WERI-Rb-1 (cell line): ENCODE measurements around the gene CMKLR1.

Experiments
- DNase-seq: peaks from one replicate; pipeline ENCODE4 v3.0.0-alpha.2; 2020
- H3K27ac ChIP-seq: fragments of 250-450 bp; sonication (Bioruptor Pico); 2 replicates; pipeline ENCODE4 v1.5.1; 2020; ENCODE audit warnings: mild to moderate bottlenecking, moderate library complexity
- H3K27me3 ChIP-seq: fragments of 250-450 bp; sonication (Bioruptor Pico); 2 replicates; pipeline ENCODE4 v1.5.1; 2021; ENCODE audit warnings: mild to moderate bottlenecking, low read depth, moderate library complexity; ENCODE audit not compliant: insufficient read depth, severe bottlenecking
- H3K36me3 ChIP-seq: fragments of 250-450 bp; sonication (Bioruptor Pico); 2 replicates; pipeline ENCODE4 v1.5.1; 2020; ENCODE audit warnings: mild to moderate bottlenecking, moderate library complexity
- H3K4me3 ChIP-seq: 2 replicates; pipeline ENCODE4 v1.5.1; 2011; ENCODE audit warnings: low read depth, mild to moderate bottlenecking, control low read depth, low read length
- H3K9me3 ChIP-seq: fragments of 250-450 bp; sonication (Bioruptor Pico); 2 replicates; pipeline ENCODE4 v1.5.1; 2021; ENCODE audit warnings: mild to moderate bottlenecking, moderate library complexity; ENCODE audit not compliant: severe bottlenecking
- TF ChIP-seq, protein P1 (sequence below): IDR thresholded peaks from 2 replicates; pipeline ENCODE4 v1.5.1; 2011; ENCODE audit warnings: low read depth, mild to moderate bottlenecking, control low read depth, inconsistent platforms, low read length

The CMKLR1 gene

DNA sequence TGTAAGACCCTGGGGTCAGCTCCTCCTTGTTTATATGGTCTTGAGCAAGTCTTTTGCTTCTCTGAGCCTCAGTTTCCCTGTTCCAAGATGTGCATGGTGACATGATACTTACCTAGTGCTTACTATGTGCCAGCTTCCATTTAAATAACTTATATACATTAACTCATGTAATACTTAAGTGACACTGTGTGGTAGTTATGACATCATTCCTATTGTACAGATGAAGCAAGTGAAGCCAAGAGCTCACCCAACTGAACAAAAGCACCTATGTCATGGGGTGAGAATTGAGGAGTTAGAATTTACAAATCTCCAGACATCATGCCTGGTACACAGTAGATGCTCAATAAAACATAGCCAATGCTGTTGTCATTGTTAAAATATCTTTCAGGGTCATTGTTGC, 41.3 kb upstream of the CMKLR1 start:
- no peak overlapping the region for H3K27ac ChIP-seq
- TF ChIP-seq, protein P1, sequence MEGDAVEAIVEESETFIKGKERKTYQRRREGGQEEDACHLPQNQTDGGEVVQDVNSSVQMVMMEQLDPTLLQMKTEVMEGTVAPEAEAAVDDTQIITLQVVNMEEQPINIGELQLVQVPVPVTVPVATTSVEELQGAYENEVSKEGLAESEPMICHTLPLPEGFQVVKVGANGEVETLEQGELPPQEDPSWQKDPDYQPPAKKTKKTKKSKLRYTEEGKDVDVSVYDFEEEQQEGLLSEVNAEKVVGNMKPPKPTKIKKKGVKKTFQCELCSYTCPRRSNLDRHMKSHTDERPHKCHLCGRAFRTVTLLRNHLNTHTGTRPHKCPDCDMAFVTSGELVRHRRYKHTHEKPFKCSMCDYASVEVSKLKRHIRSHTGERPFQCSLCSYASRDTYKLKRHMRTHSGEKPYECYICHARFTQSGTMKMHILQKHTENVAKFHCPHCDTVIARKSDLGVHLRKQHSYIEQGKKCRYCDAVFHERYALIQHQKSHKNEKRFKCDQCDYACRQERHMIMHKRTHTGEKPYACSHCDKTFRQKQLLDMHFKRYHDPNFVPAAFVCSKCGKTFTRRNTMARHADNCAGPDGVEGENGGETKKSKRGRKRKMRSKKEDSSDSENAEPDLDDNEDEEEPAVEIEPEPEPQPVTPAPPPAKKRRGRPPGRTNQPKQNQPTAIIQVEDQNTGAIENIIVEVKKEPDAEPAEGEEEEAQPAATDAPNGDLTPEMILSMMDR, result no peak
- H3K4me3 ChIP-seq, result no peak overlapping the region
- no peak for DNase-seq
- H3K27me3 ChIP-seq, result peaks cover 15% of the 10 kb centered on the region
- H3K36me3 ChIP-seq, result no peaks in the 10 kb centered on the region
- H3K9me3 ChIP-seq, result peaks cover 7% of the 10 kb centered on the region

DNA sequence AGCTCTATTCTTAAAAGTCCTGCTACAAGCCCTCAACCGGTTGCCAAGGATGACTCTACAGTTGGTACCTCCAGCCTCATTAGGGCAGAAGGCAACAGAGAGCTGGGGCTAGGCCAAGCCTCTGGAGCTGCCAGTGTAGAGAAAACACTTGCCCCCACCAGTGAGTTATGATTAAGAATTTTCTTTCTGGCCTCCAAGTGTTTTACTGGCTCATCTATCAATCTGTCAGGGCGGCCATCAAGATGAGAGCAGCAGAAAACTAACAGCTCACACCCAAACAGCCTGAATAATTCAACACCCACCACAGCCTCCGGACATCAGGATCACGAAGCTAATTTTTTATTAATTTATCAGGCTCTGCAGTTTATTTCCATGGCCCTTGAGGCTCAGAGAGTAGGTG, 40.7 kb upstream of the CMKLR1 start:
- TF ChIP-seq, protein P1, result no peak
- no peak for DNase-seq
- peaks cover 6% of the 10 kb centered on the region for H3K9me3 ChIP-seq
- H3K27me3 ChIP-seq, result peaks cover 17% of the 10 kb centered on the region
- H3K36me3 ChIP-seq, result no peaks in the 10 kb centered on the region
- H3K4me3 ChIP-seq, result no peak overlapping the region
- no peak overlapping the region for H3K27ac ChIP-seq

DNA sequence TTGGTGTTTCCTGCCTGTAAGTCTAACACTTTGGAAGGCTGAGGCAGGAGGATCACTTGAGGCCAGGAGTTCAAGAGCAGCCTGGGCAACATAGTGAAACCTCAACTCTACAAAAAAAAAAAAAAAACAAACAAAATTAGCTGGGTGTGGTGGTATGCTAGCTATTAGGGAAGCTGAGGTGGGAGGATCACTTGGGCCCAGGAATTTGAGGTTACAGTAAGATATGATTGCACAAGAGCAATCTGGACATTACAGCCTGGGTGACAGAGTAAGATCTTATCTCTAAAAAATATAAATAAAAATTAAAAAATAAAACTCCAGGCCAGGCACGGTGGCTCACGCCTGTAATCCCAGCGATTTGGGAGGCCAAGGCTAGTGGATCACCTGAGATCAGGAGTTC, 39.8 kb upstream of the CMKLR1 start:
- no peak for DNase-seq
- TF ChIP-seq, protein P1, result no peak
- H3K9me3 ChIP-seq, result peaks cover under 1% of the 10 kb centered on the region
- no peaks in the 10 kb centered on the region for H3K36me3 ChIP-seq
- H3K4me3 ChIP-seq, result no peak overlapping the region
- no peak overlapping the region for H3K27ac ChIP-seq
- H3K27me3 ChIP-seq, result peaks cover 17% of the 10 kb centered on the region

DNA sequence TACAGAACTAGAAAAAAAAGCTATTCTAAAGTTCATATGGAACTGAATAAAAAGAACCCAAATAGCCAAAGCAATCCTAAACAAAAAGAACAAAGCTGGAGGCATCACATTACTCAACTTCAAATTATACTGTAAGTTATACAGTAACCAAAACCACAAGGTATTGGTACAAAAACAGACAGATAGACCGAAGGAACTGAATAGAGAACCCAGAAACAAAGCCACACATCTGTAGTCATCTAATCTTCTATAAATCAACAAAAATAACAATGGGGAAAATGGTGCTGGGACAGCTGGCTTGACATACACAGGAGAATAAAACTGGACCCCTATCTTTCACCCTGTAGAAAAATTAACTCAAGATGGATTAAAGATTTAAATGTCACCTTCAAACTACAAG, 38.1 kb upstream of the CMKLR1 start:
- no peaks in the 10 kb centered on the region for H3K36me3 ChIP-seq
- TF ChIP-seq, protein P1, result no peak

DNA sequence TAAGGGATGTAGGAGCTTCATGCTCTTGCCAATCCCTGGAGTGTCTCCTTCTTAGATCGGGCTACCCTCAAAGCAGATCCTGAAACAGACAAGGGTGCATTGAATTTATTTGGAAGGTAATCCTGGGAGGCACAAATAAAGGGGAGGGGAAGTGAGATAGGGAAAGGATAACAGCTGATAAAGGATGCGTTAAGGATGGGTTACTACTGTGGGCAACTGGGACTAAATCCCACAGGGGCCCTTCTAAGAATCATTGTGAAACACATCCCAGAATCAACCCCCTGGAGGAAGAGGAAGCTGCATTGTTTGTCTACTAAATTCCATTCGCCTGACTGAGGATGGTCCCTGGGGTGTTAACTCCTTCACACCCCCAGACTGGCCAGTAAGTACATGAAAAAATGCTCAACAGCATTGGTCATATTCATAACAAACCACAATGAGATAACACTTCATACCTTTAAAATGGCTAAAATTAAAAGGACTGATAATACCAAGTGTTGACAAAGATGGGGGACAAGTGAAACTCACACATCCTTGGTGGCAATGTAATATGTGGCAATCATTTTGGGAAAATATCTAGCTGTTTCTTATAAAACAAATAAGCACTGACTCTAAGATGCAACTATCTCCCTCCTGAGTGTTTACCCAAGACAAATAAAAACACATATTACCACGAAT, 37.0 kb upstream of the CMKLR1 start:
- DNase-seq, result no peak
- peaks cover 23% of the 10 kb centered on the region for H3K27me3 ChIP-seq
- H3K36me3 ChIP-seq, result no peaks in the 10 kb centered on the region
- TF ChIP-seq, protein P1, result no peak
- H3K4me3 ChIP-seq, result no peak overlapping the region
- no peak overlapping the region for H3K27ac ChIP-seq
- peaks cover 8% of the 10 kb centered on the region for H3K9me3 ChIP-seq

More for the DNA sequence above, 38.1 kb upstream of the CMKLR1 start:
- Histone ChIP-seq H3K4me3 (no peak overlapping the region), H3K27me3 (peaks cover 17% of the 10 kb centered on the region), H3K9me3 (peaks cover 8% of the 10 kb centered on the region), H3K27ac (no peak overlapping the region)
- no peak for DNase-seq
